IPS DF 4.7 (cell line): ENCODE data around the gene SORL1.
"Not testable (repeated sequence)": the region's sequence is repeated elsewhere in the genome, so short reads cannot be mapped to it uniquely, and the experiment has no call there.

Source experiments
- DNase-seq: peaks from one replicate; pipeline ENCODE4 v3.0.0-alpha.2; 2013; ENCODE audit warnings: low spot score; ENCODE audit errors: extremely low read depth

SORL1 gene

DNA sequence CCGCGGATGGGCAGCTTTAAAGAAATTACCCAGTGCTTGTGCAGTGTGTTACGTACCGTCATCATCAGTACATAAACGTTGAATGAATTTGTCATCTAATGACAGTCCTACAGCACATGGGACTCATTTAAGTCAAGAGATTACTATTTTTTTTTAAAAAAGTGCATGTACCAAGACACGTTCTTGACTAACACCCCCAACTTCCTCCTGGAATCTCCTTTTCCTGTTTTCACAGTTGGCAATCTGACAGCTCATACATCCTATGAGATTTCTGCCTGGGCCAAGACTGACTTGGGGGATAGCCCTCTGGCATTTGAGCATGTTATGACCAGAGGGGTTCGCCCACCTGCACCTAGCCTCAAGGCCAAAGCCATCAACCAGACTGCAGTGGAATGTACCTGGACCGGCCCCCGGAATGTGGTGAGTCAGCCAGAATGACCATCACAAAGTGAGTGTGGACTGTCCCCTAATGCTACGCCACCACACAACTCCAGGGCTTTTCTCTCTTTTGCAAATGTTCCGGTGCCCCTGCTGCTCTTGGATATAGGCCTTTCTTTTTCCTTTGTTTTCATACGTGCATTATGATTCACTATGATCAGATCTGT lies 162.6 kb downstream of the SORL1 start:
- peak; percentile 19 for DNase-seq

DNA sequence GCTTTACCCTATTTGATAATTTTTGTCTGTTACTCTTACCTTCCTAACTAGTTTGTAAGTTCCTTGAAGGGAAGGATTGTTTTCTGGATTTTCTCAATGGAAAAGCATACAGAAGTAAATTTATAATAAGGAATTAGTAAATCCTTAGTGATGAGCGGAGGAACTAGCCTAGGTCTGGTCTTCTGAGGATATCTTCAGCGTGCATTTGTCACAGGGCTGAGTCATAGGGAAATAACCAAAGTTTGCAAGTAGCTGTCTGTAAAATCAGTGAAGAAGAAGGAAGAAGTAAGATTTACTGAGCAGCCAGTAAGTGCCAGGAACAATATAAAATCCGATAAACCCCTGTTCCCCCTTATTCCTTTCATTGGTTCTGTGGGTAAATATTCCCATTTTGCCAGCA lies 163.4 kb downstream of the SORL1 start:
- DNase-seq: no peak

DNA sequence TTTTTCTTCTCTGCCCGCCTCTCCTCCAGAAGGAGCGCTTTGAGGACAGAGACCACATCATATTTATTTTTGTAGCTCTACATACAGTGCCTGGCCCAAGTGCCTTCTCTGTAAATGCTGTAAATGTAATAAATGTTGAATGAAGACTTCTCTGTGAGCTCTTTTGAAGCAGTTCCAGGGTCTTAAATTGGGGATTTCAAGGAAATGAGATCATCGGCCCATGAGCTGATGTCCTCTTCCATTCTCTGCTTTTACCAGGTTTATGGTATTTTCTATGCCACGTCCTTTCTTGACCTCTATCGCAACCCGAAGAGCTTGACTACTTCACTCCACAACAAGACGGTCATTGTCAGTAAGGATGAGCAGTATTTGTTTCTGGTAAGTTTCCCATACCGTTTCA lies 166.4 kb downstream of the SORL1 start:
- DNase-seq: no peak

DNA sequence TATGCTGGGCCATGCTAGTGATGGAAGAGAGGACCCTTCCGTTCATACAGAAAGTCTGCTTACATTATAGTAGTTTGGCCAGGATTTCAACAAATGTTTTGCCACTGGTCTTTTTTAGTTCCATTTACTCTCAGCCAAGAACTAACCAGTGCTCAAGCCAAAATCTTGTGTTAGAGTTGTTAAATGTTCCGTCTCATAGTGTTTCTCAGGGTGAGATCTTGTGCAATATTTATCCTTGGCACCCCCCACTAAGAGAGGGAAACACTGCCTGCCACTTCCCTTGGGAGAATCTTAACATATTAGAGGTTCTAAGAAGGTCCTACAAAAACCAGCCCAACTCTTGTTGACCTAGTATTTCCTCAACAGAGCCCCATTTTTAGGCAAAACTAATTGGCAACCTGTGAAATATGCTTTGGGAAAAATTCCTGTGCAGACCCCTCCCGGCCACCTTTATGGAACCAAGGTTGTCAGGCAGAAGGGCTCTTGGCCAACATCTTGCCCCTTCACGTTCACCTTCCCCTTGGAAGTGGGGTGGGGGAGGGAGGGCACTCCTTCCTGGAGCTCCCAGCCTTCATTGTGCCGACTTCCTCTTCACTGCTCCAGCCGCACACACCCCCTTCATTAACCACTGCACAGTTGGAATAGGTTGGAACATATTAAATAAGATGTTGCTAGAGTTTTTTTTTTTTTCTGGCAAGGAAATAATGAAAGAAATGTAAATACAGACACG lies 173.8 kb downstream of the SORL1 start:
- DNase-seq: no peak

DNA sequence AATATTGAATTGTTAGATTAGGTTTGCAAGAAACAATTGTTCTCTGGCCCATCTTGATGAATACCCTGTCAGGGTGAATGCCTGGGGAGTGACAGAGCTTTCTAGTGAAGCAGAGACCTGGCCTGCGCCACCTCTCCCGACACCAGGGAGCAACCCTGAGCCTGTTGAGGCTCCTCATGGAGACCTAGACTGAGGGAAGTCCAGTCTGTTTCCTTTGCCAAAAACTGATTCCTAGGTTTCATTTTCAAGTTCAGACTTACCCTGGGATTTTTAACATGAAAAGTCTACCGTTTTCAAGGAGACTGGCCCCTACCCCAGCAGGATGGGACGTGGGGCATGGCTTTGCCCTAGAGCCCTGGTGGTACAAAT lies 174.4 kb downstream of the SORL1 start:
- DNase-seq: no peak

DNA sequence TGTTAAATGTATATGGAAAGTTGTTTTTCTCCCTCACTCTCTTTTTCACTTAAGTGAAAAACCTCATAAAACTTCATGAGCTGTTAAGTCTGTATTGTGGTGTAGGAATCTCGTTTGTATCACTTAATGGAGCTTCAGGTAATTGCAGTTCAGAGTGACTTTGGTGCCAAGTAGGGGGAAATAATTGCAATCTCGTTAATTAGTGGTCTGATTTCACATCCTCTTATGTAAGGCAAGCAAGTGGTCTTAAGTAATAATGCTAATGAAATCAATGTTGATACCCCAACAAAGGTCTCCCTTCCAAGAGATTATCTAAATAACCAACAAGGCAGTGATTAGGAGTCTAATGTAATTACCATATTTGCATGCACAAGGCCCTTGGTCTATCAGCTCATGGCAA lies 174.9 kb downstream of the SORL1 start:
- no peak for DNase-seq

DNA sequence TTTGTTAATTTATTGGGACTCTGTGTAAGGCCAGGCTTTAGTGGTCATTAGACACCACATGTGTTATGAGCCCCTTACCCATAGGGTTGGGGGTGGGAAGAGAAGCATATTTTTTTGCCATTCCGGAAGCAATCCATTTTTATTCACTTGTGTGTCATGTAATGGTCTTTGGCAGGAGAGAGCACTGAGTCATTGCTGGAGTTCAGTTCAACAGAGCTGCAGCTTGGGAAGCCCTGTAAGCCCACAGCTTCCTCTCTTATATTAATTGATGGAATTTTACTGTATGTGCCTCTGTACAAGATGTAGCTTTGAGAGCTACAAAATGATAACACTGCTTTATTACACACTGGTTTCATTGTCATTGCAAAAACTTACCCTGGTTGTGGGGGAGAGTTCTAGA lies 177.9 kb downstream of the SORL1 start:
- DNase-seq: no peak

DNA sequence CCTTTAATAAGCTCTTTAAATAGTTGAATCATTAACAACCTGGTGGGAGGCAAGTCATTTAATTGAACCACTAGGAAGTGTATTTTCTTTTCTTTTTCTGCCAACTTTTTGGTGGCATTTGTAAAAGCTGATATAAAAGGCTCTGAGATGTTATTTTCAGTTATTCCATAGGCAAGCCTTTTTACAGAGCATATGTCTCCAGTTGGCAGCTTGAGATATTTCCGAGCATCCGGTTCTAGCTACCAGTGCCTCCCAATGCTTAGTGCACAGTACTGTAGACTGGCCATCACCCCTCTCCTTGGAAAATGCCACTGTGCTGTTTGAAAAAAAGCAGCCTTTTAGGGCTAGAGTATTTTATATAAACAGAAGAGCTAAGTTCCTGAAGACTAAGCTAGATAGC lies 179.3 kb downstream of the SORL1 start:
- DNase-seq: no peak

DNA sequence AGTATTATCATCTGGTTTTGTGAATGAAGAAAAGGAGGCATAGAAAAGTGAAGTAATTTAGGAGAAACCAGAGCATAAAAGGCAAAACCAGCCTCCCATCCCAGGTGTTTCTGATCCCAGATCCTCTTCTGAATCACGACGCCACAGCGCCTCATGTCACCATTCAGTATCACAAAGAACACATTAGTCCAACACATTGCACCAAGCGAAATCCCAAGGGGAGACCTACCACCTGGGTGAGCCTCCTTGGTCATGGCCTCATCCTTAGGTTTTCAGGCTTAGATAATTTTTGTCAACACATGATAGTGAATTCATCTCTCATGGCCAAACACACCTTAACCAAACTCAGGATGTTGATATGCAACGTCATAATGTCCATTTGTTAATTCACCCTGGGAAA lies 182.2 kb downstream of the SORL1 start:
- no peak for DNase-seq

DNA sequence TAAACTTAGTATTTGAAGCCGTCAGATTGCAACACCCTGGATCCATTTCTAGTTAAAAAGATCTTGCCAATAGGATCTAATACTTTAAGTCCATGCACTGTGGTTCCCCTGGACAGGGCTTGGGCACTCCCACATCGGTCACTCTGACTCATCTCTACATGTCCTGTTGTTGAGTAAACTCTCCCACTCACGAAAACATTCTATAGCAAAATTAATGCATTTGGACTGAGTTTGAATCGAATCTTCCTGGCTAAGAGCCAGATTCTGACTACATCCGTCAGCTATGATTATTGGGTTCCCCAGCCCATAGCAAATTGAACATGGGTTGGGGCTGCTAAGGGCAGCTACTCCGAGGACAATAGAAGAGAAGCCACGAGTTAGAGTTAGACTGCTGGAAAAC lies 182.8 kb downstream of the SORL1 start:
- DNase-seq: no peak

DNA sequence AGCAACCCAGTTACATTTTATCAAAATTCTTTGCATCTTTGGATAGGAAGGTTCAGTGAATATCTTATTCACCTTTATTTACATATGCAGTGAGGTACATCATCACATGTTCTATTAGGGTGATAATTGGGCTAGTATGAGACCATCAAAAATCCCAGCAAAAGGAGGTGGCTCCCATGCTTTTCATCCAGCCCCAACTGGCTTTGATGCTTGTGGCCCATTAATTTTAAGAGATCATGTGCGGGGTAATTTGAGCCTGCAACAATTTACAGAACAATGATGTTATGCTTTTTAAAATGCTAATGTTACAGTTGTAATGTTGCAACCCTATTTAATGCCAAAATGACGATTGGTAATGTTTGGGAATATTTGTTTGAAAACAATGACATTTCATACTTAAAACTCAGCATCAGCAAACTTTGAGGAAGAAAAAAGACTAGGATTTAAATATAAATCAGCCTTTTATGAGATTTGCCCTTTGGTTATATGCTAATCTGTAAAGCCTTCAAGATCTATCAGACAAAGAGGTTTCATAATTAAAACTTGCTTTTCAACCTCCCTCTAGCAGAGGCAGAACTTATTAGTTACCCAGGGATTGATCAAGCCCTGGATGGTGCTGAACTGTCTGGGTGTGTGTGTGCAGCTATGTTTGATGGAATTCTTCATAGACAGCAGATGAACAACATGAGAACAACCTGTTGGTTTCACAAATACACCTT lies 184.1 kb downstream of the SORL1 start:
- no peak for DNase-seq

DNA sequence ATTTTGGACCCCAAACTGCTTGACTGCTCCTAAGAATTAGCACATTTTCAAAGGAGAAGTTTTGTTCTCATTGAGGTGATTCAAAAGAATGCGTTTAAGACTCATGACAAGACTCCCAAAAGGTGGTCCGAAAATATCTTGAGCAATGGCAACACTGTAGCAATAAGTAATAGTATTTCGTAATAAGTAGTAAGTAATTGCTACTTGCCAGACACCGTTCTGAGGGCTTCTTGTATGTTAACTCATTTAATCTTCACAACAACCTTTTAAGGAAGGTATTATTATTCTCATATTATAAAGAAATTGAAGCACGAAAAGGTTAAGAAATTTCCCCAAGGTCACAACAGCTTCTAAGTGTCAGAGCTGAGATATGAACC lies 184.7 kb downstream of the SORL1 start:
- no peak for DNase-seq

DNA sequence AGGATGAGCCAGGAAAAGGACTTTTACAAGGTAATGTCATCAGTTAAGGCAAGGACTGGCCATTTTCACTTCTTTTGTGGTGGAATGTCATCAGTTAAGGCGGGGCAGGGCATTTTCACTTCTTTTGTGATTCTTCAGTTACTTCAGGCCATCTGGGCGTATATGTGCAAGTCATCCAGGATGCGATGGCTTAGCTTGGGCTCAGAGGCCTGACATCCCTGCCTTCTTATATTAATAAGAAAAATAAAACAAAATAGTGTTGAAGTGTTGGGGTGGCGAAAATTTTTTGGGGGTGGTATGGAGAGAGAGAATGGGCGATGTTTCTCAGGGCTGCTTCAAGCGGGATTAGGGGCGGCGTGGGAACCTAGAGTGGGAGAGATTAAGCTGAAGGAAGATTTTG lies 185.5 kb downstream of the SORL1 start:
- not testable (repeated sequence) for DNase-seq

DNA sequence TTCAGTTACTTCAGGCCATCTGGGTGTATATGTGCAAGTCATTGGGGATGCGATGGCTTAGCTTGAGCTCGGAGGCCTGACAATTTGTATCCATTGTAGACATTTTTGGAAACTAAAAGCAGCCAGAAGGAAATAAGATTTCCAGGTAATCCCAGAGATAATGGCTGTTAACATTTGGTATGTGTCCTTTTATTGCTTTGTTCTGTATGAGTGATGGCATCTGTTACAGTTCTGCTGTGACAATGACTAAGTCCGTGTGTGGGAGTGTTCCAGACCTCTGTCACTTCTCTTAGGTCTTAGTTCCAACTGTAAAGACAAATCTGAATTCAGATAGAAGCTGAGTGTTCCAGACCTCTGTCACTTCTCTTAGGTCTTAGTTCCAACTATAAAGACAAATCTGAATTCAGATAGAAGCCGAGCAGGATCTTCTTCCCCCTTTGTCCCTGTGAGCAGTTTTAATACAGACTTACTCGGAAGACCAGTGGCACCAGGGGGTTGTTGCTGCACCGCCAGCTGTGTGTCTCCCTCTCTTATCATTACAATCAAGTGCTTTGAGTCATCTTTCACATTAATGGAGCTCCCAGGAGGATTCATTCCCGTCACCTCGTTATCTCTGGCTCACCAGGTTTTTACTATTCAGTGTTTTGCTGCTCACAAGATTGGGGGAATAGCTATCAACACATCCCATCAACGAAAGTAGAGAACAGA lies 191.5 kb downstream of the SORL1 start:
- no peak for DNase-seq

DNA sequence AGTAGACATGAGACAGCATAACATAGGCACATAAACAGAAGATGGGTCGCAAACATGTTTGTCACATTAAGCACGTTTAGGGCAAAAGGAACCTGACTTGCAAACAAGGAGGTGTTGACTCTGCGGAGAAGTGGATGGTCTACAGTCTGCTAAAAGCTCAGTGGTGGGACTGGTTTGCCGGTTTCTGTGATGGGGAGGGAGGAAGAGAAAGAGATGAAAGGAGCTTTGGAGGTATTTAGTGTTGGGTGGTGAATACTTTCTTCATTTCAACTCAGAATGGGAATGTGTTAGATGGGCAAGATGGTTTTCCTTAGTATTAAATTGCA lies 192.0 kb downstream of the SORL1 start:
- DNase-seq: no peak

DNA sequence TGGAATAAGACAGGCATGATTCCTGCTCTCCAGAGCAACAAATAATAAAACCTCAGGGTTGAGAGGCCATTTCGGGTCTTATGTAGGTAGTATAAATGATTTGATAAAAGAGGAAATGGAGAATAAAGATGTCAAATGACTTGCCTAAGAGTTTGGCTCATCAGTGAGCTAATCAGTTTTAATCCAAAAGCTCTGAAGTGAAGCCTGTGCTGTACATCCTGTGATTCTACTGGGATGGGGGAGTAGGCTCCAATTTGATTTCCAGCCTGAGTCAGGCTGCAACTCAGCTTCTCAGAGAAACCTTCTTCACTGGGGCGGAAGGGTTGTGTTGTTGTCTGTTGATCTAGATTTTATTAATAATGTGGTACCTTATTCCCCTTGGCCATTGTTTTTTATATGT lies 192.9 kb downstream of the SORL1 start:
- DNase-seq: no peak

DNA sequence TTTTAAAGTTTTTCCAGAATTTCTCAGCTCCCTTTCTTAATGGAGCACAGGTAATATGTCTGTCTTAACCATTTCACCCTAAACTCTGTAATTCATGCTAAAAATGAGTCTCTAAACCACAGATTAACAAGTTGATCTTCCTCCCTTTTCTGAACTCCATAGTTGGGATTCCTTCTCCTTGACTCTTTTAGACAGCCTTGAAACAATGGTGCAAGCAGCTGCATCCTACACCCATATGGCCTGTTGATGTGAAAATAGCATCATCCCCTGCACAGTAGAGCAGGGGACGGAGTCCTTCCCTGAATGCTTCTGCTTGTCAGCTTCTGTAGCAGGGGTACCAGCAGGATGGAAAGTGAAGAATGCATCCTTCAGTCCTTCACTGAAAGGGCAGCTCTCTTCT lies 193.5 kb downstream of the SORL1 start:
- DNase-seq: no peak

DNA sequence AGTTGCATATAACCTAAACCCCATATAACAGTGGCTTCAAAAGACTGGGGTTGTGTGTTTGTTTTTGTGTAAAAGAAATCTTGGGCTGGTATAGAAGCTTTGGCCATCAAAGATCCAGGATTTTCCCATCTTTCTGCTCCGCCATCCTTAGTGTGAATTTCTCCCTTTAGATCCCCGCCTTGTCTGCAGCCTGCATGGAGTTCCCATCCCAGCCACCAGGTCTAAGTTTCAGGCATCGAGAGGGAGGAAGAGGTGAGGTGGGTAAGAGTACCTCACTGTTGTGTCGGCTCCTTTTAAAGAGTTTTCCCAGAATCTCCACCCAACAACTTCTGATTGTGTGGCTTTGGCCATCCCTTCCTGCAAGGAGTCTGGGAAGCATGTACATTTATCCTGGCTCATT lies 196.2 kb downstream of the SORL1 start:
- DNase-seq: no peak

DNA sequence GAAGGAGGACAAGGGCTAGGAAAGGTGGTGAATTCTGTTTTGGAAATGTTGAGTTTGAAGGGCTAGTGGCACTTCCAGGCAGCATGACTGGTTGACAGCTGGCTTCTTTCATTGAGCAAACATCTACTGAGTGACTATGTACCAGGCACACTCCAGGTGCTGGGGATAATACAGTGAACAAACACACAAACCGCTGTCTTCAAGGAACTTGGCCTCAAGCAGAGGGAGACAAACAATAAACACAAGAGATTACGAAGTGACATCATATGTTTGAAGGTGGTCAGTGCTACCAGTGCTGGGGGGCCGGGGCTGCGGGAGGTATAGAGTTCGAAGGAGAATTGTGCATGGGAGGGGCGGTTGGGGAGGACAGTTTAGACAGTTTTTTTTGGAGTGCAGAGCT lies 197.7 kb downstream of the SORL1 start:
- DNase-seq: no peak

DNA sequence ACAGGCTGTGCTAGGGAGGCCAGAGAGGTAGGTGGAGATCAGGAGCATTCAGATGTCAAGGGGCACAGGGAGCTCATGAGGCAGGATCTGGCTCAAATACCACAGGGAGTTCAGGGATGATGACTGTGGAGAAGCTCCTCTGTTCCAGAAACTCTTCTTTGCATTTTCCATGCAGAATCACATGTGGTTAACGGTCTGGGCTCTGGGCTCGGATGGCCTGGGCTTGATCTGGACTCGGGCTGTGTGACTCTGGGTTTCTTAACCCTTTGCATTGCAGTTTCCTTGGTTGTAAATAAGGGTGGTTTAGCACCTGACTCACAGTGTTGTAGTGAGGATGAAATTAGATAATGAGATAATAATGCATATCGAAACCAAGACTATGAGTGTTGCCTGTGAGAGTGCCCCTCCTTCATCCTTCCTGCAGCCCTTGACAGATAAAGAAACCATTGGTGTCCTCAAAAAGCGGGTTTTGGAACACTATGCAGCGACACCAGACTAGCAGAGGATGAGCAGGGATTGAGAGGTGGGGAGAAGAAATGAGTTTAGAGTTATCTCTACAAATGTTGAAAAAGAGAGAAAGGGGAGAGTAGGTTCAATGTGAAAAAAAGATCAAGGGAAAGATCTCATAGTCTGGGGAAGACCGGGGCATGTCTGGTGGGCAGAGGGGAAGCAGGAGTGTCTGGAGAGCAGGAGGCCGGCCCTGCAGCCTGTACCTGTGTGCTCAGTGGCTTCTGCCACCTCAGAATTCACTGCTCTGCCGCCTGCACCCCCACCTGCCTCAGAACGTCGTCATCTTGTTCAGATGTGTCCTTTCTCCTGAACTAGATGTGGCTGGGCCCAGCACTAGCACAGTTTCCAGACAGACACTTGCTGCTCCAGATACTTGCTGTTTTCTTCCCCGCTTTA lies 198.5 kb downstream of the SORL1 start:
- no peak for DNase-seq

DNA sequence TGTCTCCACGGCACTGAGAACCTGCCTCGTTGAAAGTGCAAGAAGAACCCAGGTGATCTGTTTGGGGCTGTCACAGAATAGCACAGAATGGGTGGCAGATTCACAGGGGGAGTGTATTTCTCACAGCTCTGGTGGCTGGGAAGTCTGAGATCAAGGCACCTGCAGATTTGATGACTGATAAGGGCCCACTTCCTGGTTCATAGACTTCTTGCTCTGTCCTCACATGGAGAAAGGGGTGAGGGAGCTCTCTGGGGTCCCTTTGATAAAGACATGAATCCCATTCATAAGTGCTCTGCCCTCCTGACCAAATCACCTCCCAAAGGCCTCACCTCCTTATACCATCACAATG lies 199.1 kb downstream of the SORL1 start:
- no peak for DNase-seq

DNA sequence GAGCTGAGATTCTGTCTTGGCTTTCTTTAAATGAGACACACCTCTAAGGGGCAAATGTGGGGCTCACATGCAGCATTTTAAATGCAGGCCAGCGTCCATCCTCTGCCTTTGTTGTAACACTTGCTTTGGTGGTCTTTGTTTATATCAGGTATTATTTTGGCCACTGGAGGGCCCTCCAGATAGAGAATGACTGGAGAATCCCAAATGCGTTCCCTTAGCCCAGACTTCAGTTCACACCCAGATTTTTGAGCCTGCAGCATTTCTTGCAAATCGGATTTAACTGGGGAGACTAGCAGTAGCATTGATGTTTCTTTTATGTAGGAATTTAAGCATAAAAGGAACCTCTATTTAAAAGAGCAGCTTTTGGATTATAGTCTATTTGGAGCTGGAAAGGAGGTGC lies 200.9 kb downstream of the SORL1 start:
- no peak for DNase-seq
